ENCODE results near the gene POMC.
"Not testable (repeated sequence)": the region's sequence is repeated elsewhere in the genome, so short reads cannot be mapped to it uniquely, and the experiment has no call there.

The POMC gene

GRCh38 chr2:25150993-25151392 lies 17.4 kb downstream of the POMC start:
- not testable (repeated sequence) for H3K9ac ChIP-seq (ENCODE audit: low read length); H3K27me3 ChIP-seq (ENCODE audit: control insufficient read depth, insufficient read depth, low read length); H3K4me1 ChIP-seq (ENCODE audit: control insufficient read depth, insufficient read depth, low read length); H3K4me3 ChIP-seq (ENCODE audit: low read length); H3K36me3 ChIP-seq (ENCODE audit: control insufficient read depth, insufficient read depth, low read length); H3K9me3 ChIP-seq (ENCODE audit: control insufficient read depth, low read length)

- Histone ChIP-seq H3K27me3 (ENCODE audit: control insufficient read depth, insufficient read depth, low read length) (no peaks in the 10 kb centered on the region), H3K9me3 (ENCODE audit: control insufficient read depth, low read length) (no peaks in the 10 kb centered on the region), H3K4me3 (ENCODE audit: low read length) (no peak overlapping the region), H3K4me1 (ENCODE audit: control insufficient read depth, insufficient read depth, low read length) (no peaks in the 10 kb centered on the region), H3K36me3 (ENCODE audit: control insufficient read depth, insufficient read depth, low read length) (no peaks in the 10 kb centered on the region), H3K9ac (ENCODE audit: low read length) (no peak overlapping the region)
Observed at GRCh38 chr2:25149646-25150045, 18.7 kb downstream of the POMC start.

- H3K4me3 ChIP-seq (ENCODE audit: low read length): no peak overlapping the region
- H3K9ac ChIP-seq (ENCODE audit: low read length): no peak overlapping the region
- no peaks in the 10 kb centered on the region for H3K36me3 ChIP-seq (ENCODE audit: control insufficient read depth, insufficient read depth, low read length)
Observed at GRCh38 chr2:25146896-25147295, 21.5 kb downstream of the POMC start.

GRCh38 chr2:25145803-25146202 lies 22.6 kb downstream of the POMC start:
- Histone ChIP-seq H3K4me1 (ENCODE audit: control insufficient read depth, insufficient read depth, low read length) (no peaks in the 10 kb centered on the region), H3K4me3 (ENCODE audit: low read length) (no peak overlapping the region), H3K36me3 (ENCODE audit: control insufficient read depth, insufficient read depth, low read length) (no peaks in the 10 kb centered on the region), H3K9ac (ENCODE audit: low read length) (no peak overlapping the region), H3K9me3 (ENCODE audit: control insufficient read depth, low read length) (no peaks in the 10 kb centered on the region), H3K27me3 (ENCODE audit: control insufficient read depth, insufficient read depth, low read length) (no peaks in the 10 kb centered on the region)

More at GRCh38 chr2:25146896-25147295, 21.5 kb downstream of the POMC start:
- Histone ChIP-seq H3K27me3 (ENCODE audit: control insufficient read depth, insufficient read depth, low read length) (no peaks in the 10 kb centered on the region), H3K9me3 (ENCODE audit: control insufficient read depth, low read length) (no peaks in the 10 kb centered on the region), H3K4me1 (ENCODE audit: control insufficient read depth, insufficient read depth, low read length) (no peaks in the 10 kb centered on the region)

- Histone ChIP-seq H3K36me3 (ENCODE audit: control insufficient read depth, insufficient read depth, low read length) (no peaks in the 10 kb centered on the region), H3K4me1 (ENCODE audit: control insufficient read depth, insufficient read depth, low read length) (no peaks in the 10 kb centered on the region), H3K9ac (ENCODE audit: low read length) (no peak overlapping the region), H3K27me3 (ENCODE audit: control insufficient read depth, insufficient read depth, low read length) (no peaks in the 10 kb centered on the region), H3K4me3 (ENCODE audit: low read length) (no peak overlapping the region), H3K9me3 (ENCODE audit: control insufficient read depth, low read length) (no peaks in the 10 kb centered on the region)
Observed at GRCh38 chr2:25141120-25141519, 27.3 kb downstream of the POMC start.

- H3K9ac ChIP-seq (ENCODE audit: low read length); H3K9me3 ChIP-seq (ENCODE audit: control insufficient read depth, low read length); H3K36me3 ChIP-seq (ENCODE audit: control insufficient read depth, insufficient read depth, low read length); H3K4me1 ChIP-seq (ENCODE audit: control insufficient read depth, insufficient read depth, low read length); H3K27me3 ChIP-seq (ENCODE audit: control insufficient read depth, insufficient read depth, low read length); H3K4me3 ChIP-seq (ENCODE audit: low read length): not testable (repeated sequence)
Observed at GRCh38 chr2:25140535-25140934, 27.8 kb downstream of the POMC start.

GRCh38 chr2:25132693-25133092 lies 35.7 kb downstream of the POMC start:
- no peaks in the 10 kb centered on the region for H3K9me3 ChIP-seq (ENCODE audit: control insufficient read depth, low read length)
- peaks cover 5% of the 10 kb centered on the region for H3K4me1 ChIP-seq (ENCODE audit: control insufficient read depth, insufficient read depth, low read length)
- H3K36me3 ChIP-seq (ENCODE audit: control insufficient read depth, insufficient read depth, low read length): no peaks in the 10 kb centered on the region
- no peak overlapping the region for H3K9ac ChIP-seq (ENCODE audit: low read length)
- peaks cover 20% of the 10 kb centered on the region for H3K27me3 ChIP-seq (ENCODE audit: control insufficient read depth, insufficient read depth, low read length)
- no peak overlapping the region for H3K4me3 ChIP-seq (ENCODE audit: low read length)

- Histone ChIP-seq H3K4me1 (ENCODE audit: control insufficient read depth, insufficient read depth, low read length) (peaks cover 5% of the 10 kb centered on the region), H3K4me3 (ENCODE audit: low read length) (no peak overlapping the region), H3K9ac (ENCODE audit: low read length) (no peak overlapping the region), H3K9me3 (ENCODE audit: control insufficient read depth, low read length) (no peaks in the 10 kb centered on the region), H3K36me3 (ENCODE audit: control insufficient read depth, insufficient read depth, low read length) (no peaks in the 10 kb centered on the region), H3K27me3 (ENCODE audit: control insufficient read depth, insufficient read depth, low read length) (peaks cover 20% of the 10 kb centered on the region)
Observed at GRCh38 chr2:25132299-25132635, 36.1 kb downstream of the POMC start.

- H3K27me3 ChIP-seq (ENCODE audit: control insufficient read depth, insufficient read depth, low read length): peaks cover 20% of the 10 kb centered on the region
- H3K9me3 ChIP-seq (ENCODE audit: control insufficient read depth, low read length): no peaks in the 10 kb centered on the region
- H3K9ac ChIP-seq (ENCODE audit: low read length): no peak overlapping the region
- no peaks in the 10 kb centered on the region for H3K36me3 ChIP-seq (ENCODE audit: control insufficient read depth, insufficient read depth, low read length)
- no peak overlapping the region for H3K4me3 ChIP-seq (ENCODE audit: low read length)
- peaks cover 5% of the 10 kb centered on the region for H3K4me1 ChIP-seq (ENCODE audit: control insufficient read depth, insufficient read depth, low read length)
Observed at GRCh38 chr2:25131567-25132298, 36.6 kb downstream of the POMC start.

- Histone ChIP-seq H3K9ac (ENCODE audit: low read length) (no peak overlapping the region), H3K9me3 (ENCODE audit: control insufficient read depth, low read length) (no peaks in the 10 kb centered on the region), H3K4me1 (ENCODE audit: control insufficient read depth, insufficient read depth, low read length) (peaks cover 5% of the 10 kb centered on the region), H3K27me3 (ENCODE audit: control insufficient read depth, insufficient read depth, low read length) (peaks cover 20% of the 10 kb centered on the region), H3K36me3 (ENCODE audit: control insufficient read depth, insufficient read depth, low read length) (no peaks in the 10 kb centered on the region), H3K4me3 (ENCODE audit: low read length) (no peak overlapping the region)
Observed at GRCh38 chr2:25131253-25131566, 37.2 kb downstream of the POMC start.

GRCh38 chr2:25129901-25130520 lies 38.4 kb downstream of the POMC start:
- H3K27me3 ChIP-seq (ENCODE audit: control insufficient read depth, insufficient read depth, low read length): peaks cover 20% of the 10 kb centered on the region
- no peaks in the 10 kb centered on the region for H3K9me3 ChIP-seq (ENCODE audit: control insufficient read depth, low read length)
- peaks cover 5% of the 10 kb centered on the region for H3K4me1 ChIP-seq (ENCODE audit: control insufficient read depth, insufficient read depth, low read length)
- no peak overlapping the region for H3K4me3 ChIP-seq (ENCODE audit: low read length)
- H3K9ac ChIP-seq (ENCODE audit: low read length): no peak overlapping the region
- H3K36me3 ChIP-seq (ENCODE audit: control insufficient read depth, insufficient read depth, low read length): no peaks in the 10 kb centered on the region

GRCh38 chr2:25127646-25128045 lies 40.7 kb downstream of the POMC start:
- no peaks in the 10 kb centered on the region for H3K36me3 ChIP-seq (ENCODE audit: control insufficient read depth, insufficient read depth, low read length)
- H3K4me3 ChIP-seq (ENCODE audit: low read length): no peak overlapping the region
- H3K27me3 ChIP-seq (ENCODE audit: control insufficient read depth, insufficient read depth, low read length): peaks cover 20% of the 10 kb centered on the region
- H3K9me3 ChIP-seq (ENCODE audit: control insufficient read depth, low read length): no peaks in the 10 kb centered on the region
- peaks cover 5% of the 10 kb centered on the region for H3K4me1 ChIP-seq (ENCODE audit: control insufficient read depth, insufficient read depth, low read length)
- no peak overlapping the region for H3K9ac ChIP-seq (ENCODE audit: low read length)

- H3K27me3 ChIP-seq (ENCODE audit: control insufficient read depth, insufficient read depth, low read length): peaks cover 17% of the 10 kb centered on the region
- H3K9me3 ChIP-seq (ENCODE audit: control insufficient read depth, low read length); H3K4me3 ChIP-seq (ENCODE audit: low read length); H3K4me1 ChIP-seq (ENCODE audit: control insufficient read depth, insufficient read depth, low read length); H3K36me3 ChIP-seq (ENCODE audit: control insufficient read depth, insufficient read depth, low read length); H3K9ac ChIP-seq (ENCODE audit: low read length): not testable (repeated sequence)
Observed at GRCh38 chr2:25127071-25127470, 41.3 kb downstream of the POMC start.
